Brain microvascular endothelial cell (primary cell): ENCODE measurements around the gene WFDC6.

Source experiments
- DNase-seq: peaks from one replicate; pipeline ENCODE4 v3.0.0-alpha.2; 2020
- H3K27ac ChIP-seq: fragments of 250-450 bp; sonication (Bioruptor Pico); 2 replicates; pipeline ENCODE4 v1.5.1; 2020; ENCODE audit warnings: mild to moderate bottlenecking, moderate library complexity
- H3K27me3 ChIP-seq: fragments of 250-450 bp; sonication (Bioruptor Pico); replicated peaks from 2 replicates; pipeline ENCODE4 v1.5.1; 2020; ENCODE audit warnings: mild to moderate bottlenecking
- H3K36me3 ChIP-seq: fragments of 250-450 bp; sonication (Bioruptor Pico); replicated peaks from 2 replicates; pipeline ENCODE4 v1.5.1; 2020; ENCODE audit warnings: mild to moderate bottlenecking
- H3K4me3 ChIP-seq: 2 replicates; pipeline ENCODE4 v1.5.1; 2011; ENCODE audit warnings: low read depth, mild to moderate bottlenecking, control low read depth, low read length, moderate library complexity
- in situ Hi-C: cut with HindIII; loops from 2 replicates; pipeline ENCODE4 v1.10.0; 2017; ENCODE audit warnings: low sequenced_read_pairs, low pct_ligation_motif_present
- TF ChIP-seq, protein P1 (sequence below): IDR thresholded peaks from 2 replicates; pipeline ENCODE4 v1.5.1; 2011; ENCODE audit warnings: low read depth, mild to moderate bottlenecking, moderate library complexity, low read length, control low read depth, inconsistent platforms; ENCODE audit errors: missing control alignments

The WFDC6 gene

DNA sequence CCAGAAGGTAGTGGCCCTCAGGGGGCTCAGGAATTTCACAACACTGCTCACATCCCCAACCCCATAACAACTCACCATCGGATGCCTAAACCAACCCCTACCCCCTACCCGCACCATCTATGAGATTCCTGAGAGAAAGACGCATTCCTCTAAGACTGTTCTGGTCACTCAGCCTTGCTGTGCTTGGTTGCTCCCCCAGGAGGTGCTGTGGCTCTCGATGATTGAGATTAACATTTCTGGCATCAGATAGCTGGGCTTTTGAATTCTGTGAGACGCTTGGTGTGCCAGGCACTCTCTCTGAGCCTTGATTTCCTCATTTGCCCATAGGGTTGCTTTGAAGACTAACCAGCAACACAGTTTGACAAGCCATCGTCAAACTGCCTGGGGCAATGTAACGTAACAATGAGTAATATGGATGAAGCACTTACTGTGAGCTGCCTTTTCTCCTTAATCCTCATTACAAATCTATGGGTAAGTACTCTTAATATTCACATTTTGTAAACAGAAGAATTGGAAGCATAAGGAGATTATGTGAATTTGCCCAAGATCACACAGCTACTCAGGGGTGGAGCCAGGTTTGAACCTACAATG, 978 bp downstream of the WFDC6 start:
- H3K27me3 ChIP-seq, result no peaks in the 10 kb centered on the region
- in situ Hi-C loops, result no loop called here
- TF ChIP-seq, protein P1, sequence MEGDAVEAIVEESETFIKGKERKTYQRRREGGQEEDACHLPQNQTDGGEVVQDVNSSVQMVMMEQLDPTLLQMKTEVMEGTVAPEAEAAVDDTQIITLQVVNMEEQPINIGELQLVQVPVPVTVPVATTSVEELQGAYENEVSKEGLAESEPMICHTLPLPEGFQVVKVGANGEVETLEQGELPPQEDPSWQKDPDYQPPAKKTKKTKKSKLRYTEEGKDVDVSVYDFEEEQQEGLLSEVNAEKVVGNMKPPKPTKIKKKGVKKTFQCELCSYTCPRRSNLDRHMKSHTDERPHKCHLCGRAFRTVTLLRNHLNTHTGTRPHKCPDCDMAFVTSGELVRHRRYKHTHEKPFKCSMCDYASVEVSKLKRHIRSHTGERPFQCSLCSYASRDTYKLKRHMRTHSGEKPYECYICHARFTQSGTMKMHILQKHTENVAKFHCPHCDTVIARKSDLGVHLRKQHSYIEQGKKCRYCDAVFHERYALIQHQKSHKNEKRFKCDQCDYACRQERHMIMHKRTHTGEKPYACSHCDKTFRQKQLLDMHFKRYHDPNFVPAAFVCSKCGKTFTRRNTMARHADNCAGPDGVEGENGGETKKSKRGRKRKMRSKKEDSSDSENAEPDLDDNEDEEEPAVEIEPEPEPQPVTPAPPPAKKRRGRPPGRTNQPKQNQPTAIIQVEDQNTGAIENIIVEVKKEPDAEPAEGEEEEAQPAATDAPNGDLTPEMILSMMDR, result no peak
- DNase-seq, result no peak
- no peak overlapping the region for H3K4me3 ChIP-seq
- no peaks in the 10 kb centered on the region for H3K36me3 ChIP-seq
- no peak overlapping the region for H3K27ac ChIP-seq

- Histone ChIP-seq H3K36me3 (no peaks in the 10 kb centered on the region), H3K4me3 (no peak overlapping the region), H3K27ac (no peak overlapping the region), H3K27me3 (no peaks in the 10 kb centered on the region)
- no peak for DNase-seq
- TF ChIP-seq, protein P1, result no peak
- in situ Hi-C loops, result no loop called here
Measured at GRCh38 chr20:45527294-45527693, 12.0 kb downstream of the WFDC6 start.

GRCh38 chr20:45523821-45524220, 15.5 kb downstream of the WFDC6 start:
- H3K27me3 ChIP-seq, result no peaks in the 10 kb centered on the region
- DNase-seq, result no peak
- no peak overlapping the region for H3K27ac ChIP-seq
- in situ Hi-C loops, result no loop called here
- no peak overlapping the region for H3K4me3 ChIP-seq
- TF ChIP-seq, protein P1, result no peak
- H3K36me3 ChIP-seq, result no peaks in the 10 kb centered on the region

GRCh38 chr20:45518282-45518681, 21.0 kb downstream of the WFDC6 start:
- Histone ChIP-seq H3K4me3 (no peak overlapping the region), H3K36me3 (no peaks in the 10 kb centered on the region), H3K27me3 (no peaks in the 10 kb centered on the region), H3K27ac (no peak overlapping the region)
- no peak for DNase-seq
- TF ChIP-seq, protein P1, result no peak
- in situ Hi-C loops, result no loop called here

DNA sequence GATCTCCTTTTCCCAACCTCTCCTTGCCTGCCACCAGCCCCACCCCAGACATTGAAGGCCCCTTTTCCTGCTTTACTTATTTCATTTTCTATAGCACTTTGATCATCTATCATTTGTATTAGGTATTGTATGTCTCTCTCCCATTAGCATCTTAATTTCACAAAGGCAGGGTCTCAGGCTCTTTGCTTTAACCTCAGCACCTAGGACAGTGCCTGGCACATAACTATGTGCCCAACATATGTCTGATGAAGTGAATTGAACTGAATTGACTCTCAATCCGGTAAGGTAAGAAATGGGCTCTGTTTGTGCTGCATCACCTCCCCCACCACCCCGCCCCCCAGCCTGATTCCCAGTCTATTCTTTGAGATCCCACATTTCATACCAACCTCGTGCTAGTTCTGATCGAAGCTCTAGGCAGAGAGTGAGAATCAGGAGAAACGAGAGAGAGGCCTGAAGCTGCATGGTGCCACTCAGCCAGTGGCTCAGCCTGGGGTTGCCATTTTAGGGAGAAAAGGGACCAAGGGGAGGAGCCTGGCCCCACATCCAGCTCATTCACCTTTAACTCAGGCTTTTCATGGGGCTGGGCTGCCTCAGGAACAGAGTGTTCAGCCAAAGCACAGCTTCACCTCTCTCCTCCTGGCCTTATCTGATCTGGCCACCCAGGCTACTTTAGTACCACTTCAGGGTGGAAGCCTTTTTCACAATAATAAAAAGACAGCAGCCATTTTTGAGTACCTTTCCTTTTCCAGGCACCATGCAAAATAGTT, 24.0 kb downstream of the WFDC6 start, which contains the start of gene SPINT3:
TSS of gene SPINT3 (minus strand) at position 476 of the 767 bp plus-strand sequence. CDS start at position 462, 14 bp downstream.
- H3K27me3 ChIP-seq, result no peaks in the 10 kb centered on the region
- TF ChIP-seq, protein P1, result no peak
- no peak within 1 kb of the TSS for H3K4me3 ChIP-seq
- no peaks in the 10 kb centered on the region for H3K36me3 ChIP-seq
- DNase-seq, result no peak
- in situ Hi-C loops, result no loop called here
- no peak within 1 kb of the TSS for H3K27ac ChIP-seq
